PC-9 (cell line): Measurements from ENCODE around the gene ZNF728. TPM values are rescaled to one million over a fixed set of nuclear protein-coding genes. Genes with fewer than 3 reads are reported as not detected.

Experiments used
- Bru-seq: library from RNA; stranded (reverse); fragments of 400-500 nt; gene quantifications from one replicate; lab custom pipeline; 2021; lab: Mats Ljungman, UMichigan
- BruChase-seq, 2 experiments: library from RNA; stranded (reverse); fragments of 400-500 nt; gene quantifications; one replicate each; lab custom pipeline; 2021; lab: Mats Ljungman, UMichigan
- BruUV-seq: library from RNA; stranded (reverse); fragments of 400-500 nt; replicated peaks from 2 replicates; lab custom pipeline; 2021; lab: Mats Ljungman, UMichigan
- CTCF ChIA-PET: fragments of 300-600 bp; sonication (Branson Sonifier 250); formaldehyde crosslinking; loops from one replicate; lab custom pipeline; 2022; ENCODE audit warnings: antibody characterized with exemption; lab: Charles Lee
- POLR2A ChIA-PET: fragments of 300-600 bp; sonication (Branson Sonifier 250); formaldehyde crosslinking; loops from one replicate; lab custom pipeline; 2022; ENCODE audit warnings: antibody characterized with exemption; ENCODE audit not compliant: unreplicated experiment; lab: Charles Lee
- DNase-seq, 2 experiments: peaks; one replicate each; pipeline versions ENCODE4 v3.0.0 to v3.0.0-alpha.2; 2015 to 2022; ENCODE audit warnings: mixed read lengths in 1 of 2
- H2AFZ ChIP-seq: fragments of 200-600 bp; sonication (generic); 2 replicates; pipeline ENCODE4 v1.8.1; 2017; ENCODE audit warnings: antibody characterized with exemption
- H3F3A ChIP-seq: fragments of 200-600 bp; sonication (generic); 2 replicates; pipeline ENCODE4 v1.8.1; 2017; ENCODE audit warnings: antibody characterized with exemption, mild to moderate bottlenecking, low read depth; ENCODE audit not compliant: insufficient read depth
- H3K27ac ChIP-seq: fragments of 200-600 bp; sonication (generic); 2 replicates; pipeline ENCODE4 v1.6.1; 2016; ENCODE audit warnings: mixed run types
- H3K27me3 ChIP-seq: fragments of 200-600 bp; sonication (generic); 2 replicates; pipeline ENCODE4 v1.6.1; 2016; ENCODE audit warnings: low read depth, mixed run types; ENCODE audit not compliant: insufficient read depth
- H3K36me3 ChIP-seq: fragments of 200-600 bp; sonication (generic); 2 replicates; pipeline ENCODE4 v1.6.1; 2016; ENCODE audit warnings: low read depth, mixed run types
- H3K4me1 ChIP-seq: fragments of 200-600 bp; sonication (generic); replicated peaks from 2 replicates; pipeline ENCODE4 v1.6.1; 2016; ENCODE audit warnings: mixed run types; ENCODE audit not compliant: insufficient read depth
- H3K4me2 ChIP-seq: fragments of 200-600 bp; sonication (generic); 2 replicates; pipeline ENCODE4 v1.6.1; 2017; ENCODE audit warnings: mixed run types
- H3K4me3 ChIP-seq: fragments of 200-600 bp; sonication (generic); 2 replicates; pipeline ENCODE4 v1.6.1; 2016; ENCODE audit warnings: mixed run types
- H3K79me2 ChIP-seq: fragments of 200-600 bp; sonication (generic); 2 replicates; pipeline ENCODE4 v1.6.1; 2017; ENCODE audit warnings: low read depth, mixed run types
- H3K9me2 ChIP-seq: fragments of 200-600 bp; sonication (generic); 2 replicates; pipeline ENCODE4 v1.8.1; 2017; ENCODE audit warnings: mild to moderate bottlenecking; ENCODE audit not compliant: insufficient read depth
- H3K9me3 ChIP-seq: fragments of 200-600 bp; sonication (generic); 2 replicates; pipeline ENCODE4 v1.8.1; 2016; ENCODE audit warnings: low read depth; ENCODE audit not compliant: insufficient read depth
- H4K20me1 ChIP-seq: fragments of 200-600 bp; sonication (generic); 2 replicates; pipeline ENCODE4 v1.8.1; 2017; ENCODE audit not compliant: insufficient read depth
- CTCF ChIP-seq: fragments of 200-600 bp; sonication (generic); conservative IDR thresholded peaks from 2 replicates; pipeline ENCODE4 v1.6.1; 2017; ENCODE audit warnings: mixed run types, antibody characterized with exemption, mild to moderate bottlenecking, moderate library complexity
- EZH2 ChIP-seq: fragments of 200-600 bp; sonication (generic); IDR thresholded peaks from 2 replicates; pipeline ENCODE4 v1.8.0; 2017; ENCODE audit warnings: antibody characterized with exemption, low read depth
- intact Hi-C: fragments of 100-400 bp; cut with micrococcal nuclease; formaldehyde crosslinking; loops from one replicate; pipeline ENCODE4 v1.10.0; 2022; ENCODE audit not compliant: unreplicated experiment
- long read RNA-seq: library from polyadenylated mRNA; stranded (forward); transcript quantifications from one replicate; pipeline ENCODE4 v2.0.0, GENCODE V29; 2022
- total RNA-seq: library from RNA; stranded (reverse); gene quantifications from 2 replicates; pipeline ENCODE4 v1.2.3, GENCODE V29; 2021

The ZNF728 gene
- total RNA-seq (not detected in 2 replicates), Bru-seq, nascent RNA (not detected), BruChase-seq, experiment 1, labeled RNA remaining after a 2-hour chase (not detected), BruChase-seq, experiment 2, labeled RNA remaining after a 6-hour chase (not detected)
- long read RNA-seq = 0 reads

GRCh38 chr19:23002690-23003422 is at the start of gene ZNF728:
ZNF728 (minus strand) TSS chr19:23003176; CDS start chr19:23003030, 146 bp downstream.
- intact Hi-C loops = no loop called here
- no peak for TF ChIP-seq EZH2
- no peak for TF ChIP-seq CTCF
- H3K27ac ChIP-seq = no peak within 1 kb of the TSS
- H3K4me2 ChIP-seq = no peak within 1 kb of the TSS
- H3F3A ChIP-seq = no peaks in the 10 kb centered on the region
- ChIA-PET CTCF (no interaction called here), POLR2A (no interaction called here)
- no peaks in the 10 kb centered on the region for H3K36me3 ChIP-seq
- H3K9me2 ChIP-seq = no peaks in the 10 kb centered on the region; the same call in 1 of the 2 replicates
- no peak within 1 kb of the TSS for H2AFZ ChIP-seq
- BruUV-seq = no TSS peak
- DNase-seq = no peak
- no peaks in the 10 kb centered on the region for H3K79me2 ChIP-seq
- no peaks in the 10 kb centered on the region for H4K20me1 ChIP-seq
- H3K9me3 ChIP-seq = no peaks in the 10 kb centered on the region; the same call in 1 of the 2 replicates
- no peak within 1 kb of the TSS for H3K4me3 ChIP-seq
- no peaks in the 10 kb centered on the region for H3K27me3 ChIP-seq
- H3K4me1 ChIP-seq = no peaks in the 10 kb centered on the region

GRCh38 chr19:23052349-23052748 is 49.4 kb upstream of the ZNF728 start:
- Histone ChIP-seq H3K9me3 (peaks cover 3% of the 10 kb centered on the region; the same call in 1 of the 2 replicates), H3K36me3 (no peaks in the 10 kb centered on the region)
- CTCF ChIA-PET = no interaction called here

GRCh38 chr19:23049256-23049655 is 46.3 kb upstream of the ZNF728 start:
- Histone ChIP-seq H4K20me1 (no peaks in the 10 kb centered on the region), H3F3A (no peaks in the 10 kb centered on the region), H3K27me3 (no peaks in the 10 kb centered on the region), H3K9me3 (0 out of 2 replicates have a peak, but pooled peaks cover 3% of the 10 kb centered on the region), H3K79me2 (no peaks in the 10 kb centered on the region), H3K4me2 (no peak overlapping the region), H3K27ac (no peak overlapping the region), H2AFZ (no peak overlapping the region), H3K4me1 (no peaks in the 10 kb centered on the region), H3K36me3 (no peaks in the 10 kb centered on the region), H3K9me2 (no peaks in the 10 kb centered on the region), H3K4me3 (no peak overlapping the region)
- CTCF ChIA-PET = no interaction called here
- no TSS peak for BruUV-seq
- intact Hi-C loops = no loop called here
- no peak for DNase-seq
- TF ChIP-seq CTCF (no peak), EZH2 (no peak)
- POLR2A ChIA-PET = no interaction called here

More at GRCh38 chr19:23052349-23052748, 49.4 kb upstream of the ZNF728 start:
- no peak for DNase-seq
- Histone ChIP-seq H3K79me2 (no peaks in the 10 kb centered on the region), H3F3A (no peaks in the 10 kb centered on the region), H2AFZ (no peak overlapping the region), H3K4me2 (no peak overlapping the region), H3K4me1 (no peaks in the 10 kb centered on the region), H4K20me1 (no peaks in the 10 kb centered on the region), H3K9me2 (no peaks in the 10 kb centered on the region), H3K4me3 (no peak overlapping the region), H3K27me3 (no peaks in the 10 kb centered on the region), H3K27ac (no peak overlapping the region)
- POLR2A ChIA-PET = no interaction called here
- TF ChIP-seq EZH2 = no peak
- no peak for TF ChIP-seq CTCF
- intact Hi-C loops = no loop called here
- BruUV-seq = no TSS peak
